Germinal center (tissue), 1 donor: ENCODE measurements around the gene RANBP10.
A peak's percentile ranks its signal among the peaks of the same experiment; 100 is the strongest.

Experiments used
- DNase-seq: peaks from one replicate; pipeline ENCODE4 v3.0.0; 2012; ENCODE audit warnings: mixed read lengths, low spot score

RANBP10 gene

GRCh38 chr16:67746846-67747245, 59.5 kb downstream of the RANBP10 start:
- DNase-seq = no peak

- DNase-seq = no peak
Measured at GRCh38 chr16:67741118-67741517, 65.2 kb downstream of the RANBP10 start.

GRCh38 chr16:67740391-67740790, 66.0 kb downstream of the RANBP10 start:
- no peak for DNase-seq

- DNase-seq = no peak
Measured at GRCh38 chr16:67736858-67737257, 69.5 kb downstream of the RANBP10 start.

- DNase-seq = no peak
Measured at GRCh38 chr16:67734731-67735201, 71.6 kb downstream of the RANBP10 start.

GRCh38 chr16:67733734-67734470, 72.5 kb downstream of the RANBP10 start:
- DNase-seq = no peak

GRCh38 chr16:67731753-67732095, 74.6 kb downstream of the RANBP10 start:
- no peak for DNase-seq

- no peak for DNase-seq
Measured at GRCh38 chr16:67731071-67731752, 75.1 kb downstream of the RANBP10 start.

- no peak for DNase-seq
Measured at GRCh38 chr16:67730326-67730725, 76.0 kb downstream of the RANBP10 start.

- DNase-seq = no peak
Measured at GRCh38 chr16:67729636-67730248, 76.6 kb downstream of the RANBP10 start.

- no peak for DNase-seq
Measured at GRCh38 chr16:67727521-67728485, 78.6 kb downstream of the RANBP10 start.

GRCh38 chr16:67726106-67727034, 80.0 kb downstream of the RANBP10 start:
- no peak for DNase-seq

GRCh38 chr16:67723911-67724305, 82.5 kb downstream of the RANBP10 start:
- DNase-seq = no peak

- DNase-seq = no peak
Measured at GRCh38 chr16:67723151-67723910, 83.0 kb downstream of the RANBP10 start.

- no peak for DNase-seq
Measured at GRCh38 chr16:67720236-67720635, 86.1 kb downstream of the RANBP10 start.

- DNase-seq = peak; percentile 15
Measured at GRCh38 chr16:67719778-67720144, 86.6 kb downstream of the RANBP10 start.

- DNase-seq = peak; percentile 100
Measured at GRCh38 chr16:67719048-67719777, 87.1 kb downstream of the RANBP10 start, which contains the start of gene GFOD2. Gene GFOD2, minus strand, starts transcription at chr16:67719316. Its CDS starts 33,601 bp downstream, at chr16:67685715.

GRCh38 chr16:67718668-67719047, 87.7 kb downstream of the RANBP10 start:
- DNase-seq = peak; percentile 17

- no peak for DNase-seq
Measured at GRCh38 chr16:67716097-67716496, 90.3 kb downstream of the RANBP10 start.
